ENCODE measurements around the gene GORAB. TPM values are rescaled to one million over a fixed set of nuclear protein-coding genes. Genes with fewer than 3 reads are reported as not detected.

Gene GORAB
- polyA plus RNA-seq, 3 donors: 0.86 to 17.5 (median 3.3) TPM

DNA sequence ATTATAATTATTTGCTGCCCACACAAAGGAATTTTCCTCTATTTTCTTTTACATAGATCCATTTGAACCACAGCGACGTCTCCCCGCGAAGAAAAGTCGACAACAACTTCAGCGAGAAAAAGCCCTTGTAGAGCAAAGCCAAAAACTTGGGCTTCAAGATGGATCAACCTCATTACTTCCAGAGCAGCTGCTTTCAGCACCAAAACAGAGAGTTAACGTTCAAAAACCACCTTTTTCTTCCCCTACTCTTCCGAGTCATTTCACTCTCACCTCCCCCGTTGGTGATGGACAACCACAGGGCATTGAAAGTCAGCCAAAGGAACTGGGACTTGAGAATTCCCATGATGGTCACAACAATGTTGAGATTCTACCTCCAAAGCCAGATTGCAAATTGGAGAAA lies 7.2 kb downstream of the GORAB start:
- peaks cover 0 to 3% (median 0%) of the 10 kb centered on the region in 7 donors for H3K9me3 Mint-ChIP-seq
- Histone ChIP-seq H3K27ac (ENCODE audit: low read depth in 1 of 2, low read length in 2 of 2) (no peak overlapping the region), H4K20me1 (ENCODE audit: insufficient read depth, low read length) (peaks cover 12% of the 10 kb centered on the region), H3K4me2 (replicated peaks; ENCODE audit: extremely low read depth, low read length, poor library complexity, severe bottlenecking) (no peak overlapping the region), H3K79me2 (ENCODE audit: insufficient read depth, low read length) (peaks cover 40% of the 10 kb centered on the region), H2AFZ (ENCODE audit: insufficient read depth, low read depth, low read length, poor library complexity, severe bottlenecking) (no peak overlapping the region), H3K4me1 (ENCODE audit: control insufficient read depth in 1 of 2, insufficient read depth in 2 of 2, low read length in 2 of 2) (no peaks in the 10 kb centered on the region), H3K4me3 (replicated peaks in 1 of 3; ENCODE audit: low read depth in 2 of 3, low read length in 3 of 3) (no peak overlapping the region), H3K9me3 (replicated peaks in 1 of 2; ENCODE audit: control insufficient read depth in 1 of 2, insufficient read depth in 1 of 2, low read length in 2 of 2) (no peaks in the 10 kb centered on the region), H3K36me3 (replicated peaks in 1 of 2; ENCODE audit: control insufficient read depth in 1 of 2, insufficient read depth in 2 of 2, low read length in 2 of 2) (peaks cover 45 to 62% of the 10 kb centered on the region in 2 donors), H3K9ac (ENCODE audit: insufficient read depth, low read length, poor library complexity, severe bottlenecking) (no peak overlapping the region), H3K27me3 (ENCODE audit: control insufficient read depth in 2 of 2, insufficient read depth in 2 of 2, low read length in 2 of 2) (no peaks in the 10 kb centered on the region)
- H3K4me3 Mint-ChIP-seq: no peak overlapping the region
- H3K4me1 Mint-ChIP-seq: peaks cover 12% of the 10 kb centered on the region
- no peak for DNase-seq
- no peaks in the 10 kb centered on the region for H3K27me3 Mint-ChIP-seq (ENCODE audit: low read depth in 3 of 3)
- no peak overlapping the region for H3K27ac Mint-ChIP-seq
- WGBS (ENCODE audit: insufficient coverage): 100% methylated on average over 8 of the region's 9 CpGs
- intact Hi-C loops (cut with micrococcal nuclease): loop anchor here in 1 of 2 donors (10.0 kb wide), 2 partner anchors 464 to 644 kb away; partner anchors contain the start of genes KIFAP3 and SCYL3
- peaks cover 56 to 67% of the 10 kb centered on the region in 2 donors for H3K36me3 Mint-ChIP-seq
- TF ChIP-seq, protein P1, sequence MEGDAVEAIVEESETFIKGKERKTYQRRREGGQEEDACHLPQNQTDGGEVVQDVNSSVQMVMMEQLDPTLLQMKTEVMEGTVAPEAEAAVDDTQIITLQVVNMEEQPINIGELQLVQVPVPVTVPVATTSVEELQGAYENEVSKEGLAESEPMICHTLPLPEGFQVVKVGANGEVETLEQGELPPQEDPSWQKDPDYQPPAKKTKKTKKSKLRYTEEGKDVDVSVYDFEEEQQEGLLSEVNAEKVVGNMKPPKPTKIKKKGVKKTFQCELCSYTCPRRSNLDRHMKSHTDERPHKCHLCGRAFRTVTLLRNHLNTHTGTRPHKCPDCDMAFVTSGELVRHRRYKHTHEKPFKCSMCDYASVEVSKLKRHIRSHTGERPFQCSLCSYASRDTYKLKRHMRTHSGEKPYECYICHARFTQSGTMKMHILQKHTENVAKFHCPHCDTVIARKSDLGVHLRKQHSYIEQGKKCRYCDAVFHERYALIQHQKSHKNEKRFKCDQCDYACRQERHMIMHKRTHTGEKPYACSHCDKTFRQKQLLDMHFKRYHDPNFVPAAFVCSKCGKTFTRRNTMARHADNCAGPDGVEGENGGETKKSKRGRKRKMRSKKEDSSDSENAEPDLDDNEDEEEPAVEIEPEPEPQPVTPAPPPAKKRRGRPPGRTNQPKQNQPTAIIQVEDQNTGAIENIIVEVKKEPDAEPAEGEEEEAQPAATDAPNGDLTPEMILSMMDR (IDR thresholded peaks at IDR 0.05): no peak

DNA sequence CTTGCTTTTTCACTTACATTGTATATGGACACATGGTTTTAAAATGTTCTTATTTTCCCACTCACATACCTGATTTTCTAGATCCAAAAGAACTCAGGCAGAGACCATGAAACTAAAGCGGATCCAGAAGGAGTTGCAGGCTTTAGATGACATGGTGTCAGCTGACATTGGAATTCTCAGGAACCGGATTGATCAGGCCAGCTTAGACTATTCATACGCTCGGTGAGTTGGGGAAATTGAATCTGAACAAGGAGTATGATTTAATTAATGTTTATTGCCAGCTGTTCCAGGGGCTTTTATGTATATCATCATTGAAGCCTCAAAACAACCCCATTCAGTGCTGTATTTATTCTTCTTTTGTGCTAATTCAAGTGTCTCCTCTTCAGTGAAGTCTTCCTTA lies 12.7 kb downstream of the GORAB start:
- Histone ChIP-seq H3K4me3 (replicated peaks in 1 of 3; ENCODE audit: low read depth in 2 of 3, low read length in 3 of 3) (no peak overlapping the region), H4K20me1 (ENCODE audit: insufficient read depth, low read length) (no peaks in the 10 kb centered on the region), H3K9ac (ENCODE audit: insufficient read depth, low read length, poor library complexity, severe bottlenecking) (no peak overlapping the region), H3K36me3 (replicated peaks in 1 of 2; ENCODE audit: control insufficient read depth in 1 of 2, insufficient read depth in 2 of 2, low read length in 2 of 2) (peaks cover 87 to 98% of the 10 kb centered on the region in 2 donors), H3K79me2 (ENCODE audit: insufficient read depth, low read length) (no peaks in the 10 kb centered on the region), H3K4me1 (ENCODE audit: control insufficient read depth in 1 of 2, insufficient read depth in 2 of 2, low read length in 2 of 2) (no peaks in the 10 kb centered on the region), H3K27me3 (ENCODE audit: control insufficient read depth in 2 of 2, insufficient read depth in 2 of 2, low read length in 2 of 2) (no peaks in the 10 kb centered on the region), H3K27ac (ENCODE audit: low read depth in 1 of 2, low read length in 2 of 2) (no peak overlapping the region), H3K9me3 (replicated peaks in 1 of 2; ENCODE audit: control insufficient read depth in 1 of 2, insufficient read depth in 1 of 2, low read length in 2 of 2) (no peaks in the 10 kb centered on the region), H3K4me2 (replicated peaks; ENCODE audit: extremely low read depth, low read length, poor library complexity, severe bottlenecking) (no peak overlapping the region), H2AFZ (ENCODE audit: insufficient read depth, low read depth, low read length, poor library complexity, severe bottlenecking) (no peak overlapping the region)
- TF ChIP-seq, protein P1 (IDR thresholded peaks at IDR 0.05): no peak
- no peak for DNase-seq
- Mint-ChIP-seq H3K9me3 (peaks cover 0 to 6% (median 1%) of the 10 kb centered on the region in 7 donors), H3K36me3 (peaks cover 83 to 94% of the 10 kb centered on the region in 2 donors), H3K27ac (no peak overlapping the region), H3K4me3 (no peak overlapping the region), H3K4me1 (no peaks in the 10 kb centered on the region), H3K27me3 (ENCODE audit: low read depth in 3 of 3) (no peaks in the 10 kb centered on the region)
- 100% methylated on average over 1 of the region's 4 CpGs for WGBS (ENCODE audit: insufficient coverage)
- intact Hi-C loops (cut with micrococcal nuclease): no loop called here
